ENCODE results near the gene SPNS2. TPM values are rescaled to one million over a fixed set of nuclear protein-coding genes. Genes with fewer than 3 reads are reported as not detected.

Gene SPNS2
- total and polyA plus RNA-seq, 2 donors (not counting 1 experiment from before 2014, with no cell fraction given) = 0.48 TPM; not detected in 1

DNA sequence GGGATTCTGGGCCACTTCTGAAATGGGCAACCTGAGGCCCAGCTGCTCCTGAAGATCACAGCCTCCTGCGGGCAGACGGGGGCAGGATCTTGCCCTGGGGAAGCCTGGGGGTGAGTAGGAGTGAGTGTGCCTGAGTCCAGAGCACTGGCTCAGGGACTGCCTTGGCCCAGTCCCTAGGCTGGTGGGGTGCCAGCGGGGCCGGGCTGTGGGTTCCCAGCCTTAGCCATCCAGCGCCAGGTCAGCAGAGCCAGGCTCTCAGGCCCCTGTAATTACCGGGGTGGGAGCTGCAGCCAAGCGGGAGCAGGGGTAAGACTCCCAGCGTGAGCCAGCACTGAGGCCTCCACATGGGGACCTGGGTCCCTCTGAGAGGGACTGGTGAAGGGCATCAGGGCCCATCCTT is 8.2 kb downstream of the SPNS2 start:
- H3K9me3 ChIP-seq (ENCODE audit: control extremely low read depth in 1 of 3, control insufficient read depth in 2 of 3, insufficient read depth in 1 of 3, low read length in 2 of 3) = peaks cover 0 to 3% (median 0%) of the 10 kb centered on the region in 3 donors
- no peaks in the 10 kb centered on the region for H3K79me2 ChIP-seq (ENCODE audit: control insufficient read depth, insufficient read depth, low read length)
- no peaks in the 10 kb centered on the region for H3K36me3 ChIP-seq (replicated peaks in 1 of 2; ENCODE audit: control extremely low read depth in 1 of 2, control insufficient read depth in 1 of 2, extremely low read depth in 1 of 2, insufficient read depth in 2 of 2, low read length in 1 of 2)
- Mint-ChIP-seq H3K4me3 (no peak overlapping the region), H3K9me3 (ENCODE audit: insufficient read depth) (no peaks in the 10 kb centered on the region), H3K27ac (no peak overlapping the region), H3K27me3 (peaks cover 55% of the 10 kb centered on the region), H3K4me1 (peaks cover 1% of the 10 kb centered on the region)
- no peaks in the 10 kb centered on the region for H4K20me1 ChIP-seq (ENCODE audit: control insufficient read depth, insufficient read depth, low read length, poor library complexity, severe bottlenecking)
- H3K4me2 ChIP-seq (replicated peaks; ENCODE audit: low read depth, low read length, poor library complexity, severe bottlenecking) = no peak overlapping the region
- no peak overlapping the region for H3K9ac ChIP-seq (ENCODE audit: low read length)
- intact Hi-C loops (cut with micrococcal nuclease) = no loop called here
- peaks cover 0 to 7% of the 10 kb centered on the region in 2 donors for H3K4me1 ChIP-seq (ENCODE audit: control insufficient read depth in 2 of 2, insufficient read depth in 2 of 2, low read length in 2 of 2)
- ATAC-seq (ENCODE audit: low read depth) (no peak), DNase-seq (no peak)
- no peak overlapping the region for H3K27ac ChIP-seq (ENCODE audit: low read length in 2 of 2)
- H3K27me3 ChIP-seq (replicated peaks in 1 of 4; ENCODE audit: control extremely low read depth in 1 of 4, control insufficient read depth in 3 of 4, insufficient read depth in 4 of 4, low read length in 3 of 4) = peaks cover 0 to 64% (median 20%) of the 10 kb centered on the region in 4 experiments
- H2AFZ ChIP-seq (ENCODE audit: insufficient read depth, low read depth, low read length, poor library complexity, severe bottlenecking) = no peak overlapping the region
- 93% methylated on average over 8 of the region's 8 CpGs for WGBS (ENCODE audit: insufficient coverage)
- ChIA-PET POLR2A (no interaction called here), CTCF (no interaction called here)
- no peak overlapping the region for H3K4me3 ChIP-seq (ENCODE audit: control extremely low read depth in 1 of 5, extremely low read depth in 1 of 5, insufficient read depth in 1 of 5, low read depth in 2 of 5, low read length in 4 of 5)
- no peak for TF ChIP-seq CTCF (IDR thresholded peaks at IDR 0.05)
- no peak for TF ChIP-seq EZH2 (IDR thresholded peaks at IDR 0.05; ENCODE audit: borderline replicate concordance, insufficient read depth, low read depth, low read length, poor library complexity, severe bottlenecking)

DNA sequence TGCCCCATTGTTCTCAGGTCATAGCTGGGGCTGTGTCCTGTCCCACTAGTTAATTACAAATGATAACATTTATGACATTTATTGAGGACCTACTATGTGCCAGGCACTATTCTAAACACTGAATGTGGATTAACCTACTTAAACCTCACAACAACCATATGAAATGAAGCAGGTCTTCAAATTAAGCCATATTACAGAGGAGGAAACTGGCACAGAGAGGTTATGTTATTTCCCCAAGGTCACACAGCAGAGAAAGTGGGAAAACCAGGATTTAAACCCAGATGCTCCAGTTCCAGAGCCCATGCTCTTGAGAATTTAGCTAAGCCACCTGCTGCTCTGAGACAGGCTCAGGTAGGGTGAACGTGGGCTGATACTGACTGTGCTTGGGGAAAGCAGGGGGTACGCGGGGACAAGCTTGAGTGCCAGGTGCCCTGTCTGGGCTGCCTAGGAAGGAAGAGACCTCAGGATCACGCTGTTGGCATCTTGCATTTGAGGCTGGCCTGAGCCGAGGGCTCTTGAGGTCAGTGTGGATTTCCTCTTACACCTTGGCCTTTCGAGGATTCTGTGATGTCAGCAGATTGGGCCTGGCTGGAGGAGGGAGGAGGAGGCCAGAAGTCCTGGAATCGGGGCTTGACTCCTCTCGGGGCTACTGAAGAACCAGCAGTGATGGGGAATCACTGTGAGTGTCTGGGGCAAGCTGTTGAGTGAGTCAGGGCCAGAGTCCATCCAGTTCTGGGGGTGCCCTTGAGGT is 8.9 kb downstream of the SPNS2 start:
- POLR2A ChIA-PET = no interaction called here

More for the DNA sequence above, 8.9 kb downstream of the SPNS2 start:
- no peak overlapping the region for H3K27ac ChIP-seq (ENCODE audit: low read length in 2 of 2)
- Mint-ChIP-seq H3K9me3 (ENCODE audit: insufficient read depth) (no peaks in the 10 kb centered on the region), H3K27me3 (peaks cover 51% of the 10 kb centered on the region), H3K27ac (no peak overlapping the region), H3K4me3 (no peak overlapping the region), H3K4me1 (peaks cover 1% of the 10 kb centered on the region)
- H3K4me3 ChIP-seq (ENCODE audit: control extremely low read depth in 1 of 5, extremely low read depth in 1 of 5, insufficient read depth in 1 of 5, low read depth in 2 of 5, low read length in 4 of 5) = no peak overlapping the region
- peaks cover 0 to 3% (median 0%) of the 10 kb centered on the region in 3 donors for H3K9me3 ChIP-seq (ENCODE audit: control extremely low read depth in 1 of 3, control insufficient read depth in 2 of 3, insufficient read depth in 1 of 3, low read length in 2 of 3)
- H3K79me2 ChIP-seq (ENCODE audit: control insufficient read depth, insufficient read depth, low read length) = no peaks in the 10 kb centered on the region
- H3K27me3 ChIP-seq (replicated peaks in 1 of 4; ENCODE audit: control extremely low read depth in 1 of 4, control insufficient read depth in 3 of 4, insufficient read depth in 4 of 4, low read length in 3 of 4) = peaks cover 0 to 60% (median 16%) of the 10 kb centered on the region in 4 experiments
- no peak overlapping the region for H3K4me2 ChIP-seq (replicated peaks; ENCODE audit: low read depth, low read length, poor library complexity, severe bottlenecking)
- no peak for ATAC-seq (ENCODE audit: low read depth)
- CTCF ChIA-PET = no interaction called here
- TF ChIP-seq CTCF (IDR thresholded peaks at IDR 0.05) = no peak
- no peak for TF ChIP-seq EZH2 (IDR thresholded peaks at IDR 0.05; ENCODE audit: borderline replicate concordance, insufficient read depth, low read depth, low read length, poor library complexity, severe bottlenecking)
- H3K9ac ChIP-seq (ENCODE audit: low read length) = no peak overlapping the region
- DNase-seq = no peak
- 73% methylated on average over 7 of the region's 8 CpGs for WGBS (ENCODE audit: insufficient coverage)
- H3K4me1 ChIP-seq (ENCODE audit: control insufficient read depth in 2 of 2, insufficient read depth in 2 of 2, low read length in 2 of 2) = peaks cover 0 to 7% of the 10 kb centered on the region in 2 donors
- no peak overlapping the region for H2AFZ ChIP-seq (ENCODE audit: insufficient read depth, low read depth, low read length, poor library complexity, severe bottlenecking)
- H3K36me3 ChIP-seq (replicated peaks in 1 of 2; ENCODE audit: control extremely low read depth in 1 of 2, control insufficient read depth in 1 of 2, extremely low read depth in 1 of 2, insufficient read depth in 2 of 2, low read length in 1 of 2) = no peaks in the 10 kb centered on the region
- no peaks in the 10 kb centered on the region for H4K20me1 ChIP-seq (ENCODE audit: control insufficient read depth, insufficient read depth, low read length, poor library complexity, severe bottlenecking)
- intact Hi-C loops (cut with micrococcal nuclease) = no loop called here

Measured in B cell (primary cell).